GM18870 (cell line): ENCODE data around the gene FRY.
"Not testable (repeated sequence)": the region's sequence is repeated elsewhere in the genome, so short reads cannot be mapped to it uniquely, and the experiment has no call there.

Experiments
- ATAC-seq: cut with Tn5 transposase; IDR thresholded peaks from one replicate; pipeline ENCODE4 v1.9.1; 2021; ENCODE audit warnings: moderate library complexity; ENCODE audit not compliant: unreplicated experiment

The FRY gene

GRCh38 chr13:32040052-32040642 is 8.6 kb downstream of the FRY start:
- no peak for ATAC-seq

- ATAC-seq = no peak
Measured at GRCh38 chr13:32040689-32041088, 9.1 kb downstream of the FRY start.

- ATAC-seq = peak; percentile 76
Measured at GRCh38 chr13:32041429-32041828, 9.9 kb downstream of the FRY start.

- ATAC-seq = no peak
Measured at GRCh38 chr13:32042551-32042950, 11.0 kb downstream of the FRY start.

GRCh38 chr13:32044446-32044845 is 12.9 kb downstream of the FRY start:
- no peak for ATAC-seq

GRCh38 chr13:32045537-32045936 is 14.0 kb downstream of the FRY start:
- ATAC-seq = no peak

GRCh38 chr13:32045982-32046785 is 14.6 kb downstream of the FRY start:
- ATAC-seq = no peak

- ATAC-seq = no peak
Measured at GRCh38 chr13:32047088-32047487, 15.5 kb downstream of the FRY start.

- ATAC-seq = no peak
Measured at GRCh38 chr13:32047793-32048192, 16.2 kb downstream of the FRY start.

- ATAC-seq = no peak
Measured at GRCh38 chr13:32048816-32049215, 17.2 kb downstream of the FRY start.

- ATAC-seq = no peak
Measured at GRCh38 chr13:32051156-32051555, 19.6 kb downstream of the FRY start.

- ATAC-seq = no peak
Measured at GRCh38 chr13:32056316-32056715, 24.7 kb downstream of the FRY start.

GRCh38 chr13:32057325-32057724 is 25.8 kb downstream of the FRY start:
- ATAC-seq = not testable (repeated sequence)

- ATAC-seq = no peak
Measured at GRCh38 chr13:32059511-32059984, 28.0 kb downstream of the FRY start.

- no peak for ATAC-seq
Measured at GRCh38 chr13:32060401-32060878, 28.9 kb downstream of the FRY start.

- ATAC-seq = no peak
Measured at GRCh38 chr13:32063619-32064233, 32.2 kb downstream of the FRY start.

- ATAC-seq = no peak
Measured at GRCh38 chr13:32067149-32067961, 35.8 kb downstream of the FRY start.

- ATAC-seq = no peak
Measured at GRCh38 chr13:32068255-32068654, 36.7 kb downstream of the FRY start.

- ATAC-seq = no peak
Measured at GRCh38 chr13:32073180-32073864, 41.7 kb downstream of the FRY start.

GRCh38 chr13:32075170-32075851 is 43.7 kb downstream of the FRY start:
- no peak for ATAC-seq
